ENCODE measurements around the gene MRPS11.
"Not testable (repeated sequence)": the region's sequence is repeated elsewhere in the genome, so short reads cannot be mapped to it uniquely, and the experiment has no call there.

Gene MRPS11

DNA sequence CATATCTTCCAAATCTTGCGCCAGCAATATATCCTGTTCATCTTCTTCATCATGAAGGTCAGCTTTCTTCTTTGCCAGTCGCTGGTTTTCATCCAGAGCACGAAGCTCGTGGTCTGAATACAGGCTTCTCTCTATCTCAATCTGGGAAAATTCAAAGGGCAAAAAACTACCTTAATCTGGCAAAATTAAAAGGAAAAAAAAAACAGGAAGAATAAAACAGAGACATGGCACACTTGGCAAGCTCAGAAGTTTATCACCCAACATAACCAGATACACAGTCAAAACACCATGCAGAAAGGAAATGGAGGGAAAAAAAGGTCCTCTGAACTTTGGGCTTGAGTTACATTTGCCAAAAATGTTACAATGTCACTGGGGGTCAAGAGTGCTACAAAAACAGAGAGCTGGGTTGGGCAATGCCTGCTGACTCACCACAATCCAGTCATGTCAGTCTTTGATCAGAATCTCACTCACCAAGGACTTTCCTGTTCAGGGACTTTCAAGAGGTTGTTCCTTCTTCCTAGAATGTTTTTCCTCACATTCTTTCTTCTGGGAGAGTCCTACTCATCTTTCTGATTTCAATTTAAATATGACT lies 1.8 kb upstream of the MRPS11 start:
- peak; percentile 47 to 57 for DNase-seq (ENCODE audit: low read depth in 1 of 2, low spot score in 1 of 2)
- Histone ChIP-seq H3K27ac (replicated peaks) (no peak overlapping the region), H3K27me3 (ENCODE audit: insufficient read depth, poor library complexity, severe bottlenecking) (no peaks in the 10 kb centered on the region), H3K4me3 (replicated peaks; ENCODE audit: insufficient read depth, low read length) (peak overlapping the region; percentile 60; the same call in 1 of the 2 replicates)
- TF ChIP-seq SPI1 (IDR thresholded peaks at IDR 0.05; ENCODE audit: borderline replicate concordance, low read depth) = no peak
- no peak for TF ChIP-seq POLR2AphosphoS5 (IDR thresholded peaks at IDR 0.05; ENCODE audit: low read depth)
- TF ChIP-seq, protein P1, sequence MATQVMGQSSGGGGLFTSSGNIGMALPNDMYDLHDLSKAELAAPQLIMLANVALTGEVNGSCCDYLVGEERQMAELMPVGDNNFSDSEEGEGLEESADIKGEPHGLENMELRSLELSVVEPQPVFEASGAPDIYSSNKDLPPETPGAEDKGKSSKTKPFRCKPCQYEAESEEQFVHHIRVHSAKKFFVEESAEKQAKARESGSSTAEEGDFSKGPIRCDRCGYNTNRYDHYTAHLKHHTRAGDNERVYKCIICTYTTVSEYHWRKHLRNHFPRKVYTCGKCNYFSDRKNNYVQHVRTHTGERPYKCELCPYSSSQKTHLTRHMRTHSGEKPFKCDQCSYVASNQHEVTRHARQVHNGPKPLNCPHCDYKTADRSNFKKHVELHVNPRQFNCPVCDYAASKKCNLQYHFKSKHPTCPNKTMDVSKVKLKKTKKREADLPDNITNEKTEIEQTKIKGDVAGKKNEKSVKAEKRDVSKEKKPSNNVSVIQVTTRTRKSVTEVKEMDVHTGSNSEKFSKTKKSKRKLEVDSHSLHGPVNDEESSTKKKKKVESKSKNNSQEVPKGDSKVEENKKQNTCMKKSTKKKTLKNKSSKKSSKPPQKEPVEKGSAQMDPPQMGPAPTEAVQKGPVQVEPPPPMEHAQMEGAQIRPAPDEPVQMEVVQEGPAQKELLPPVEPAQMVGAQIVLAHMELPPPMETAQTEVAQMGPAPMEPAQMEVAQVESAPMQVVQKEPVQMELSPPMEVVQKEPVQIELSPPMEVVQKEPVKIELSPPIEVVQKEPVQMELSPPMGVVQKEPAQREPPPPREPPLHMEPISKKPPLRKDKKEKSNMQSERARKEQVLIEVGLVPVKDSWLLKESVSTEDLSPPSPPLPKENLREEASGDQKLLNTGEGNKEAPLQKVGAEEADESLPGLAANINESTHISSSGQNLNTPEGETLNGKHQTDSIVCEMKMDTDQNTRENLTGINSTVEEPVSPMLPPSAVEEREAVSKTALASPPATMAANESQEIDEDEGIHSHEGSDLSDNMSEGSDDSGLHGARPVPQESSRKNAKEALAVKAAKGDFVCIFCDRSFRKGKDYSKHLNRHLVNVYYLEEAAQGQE (IDR thresholded peaks at IDR 0.05; ENCODE audit: insufficient replicate concordance, low read depth) = no peak
- TF ChIP-seq, protein P2, sequence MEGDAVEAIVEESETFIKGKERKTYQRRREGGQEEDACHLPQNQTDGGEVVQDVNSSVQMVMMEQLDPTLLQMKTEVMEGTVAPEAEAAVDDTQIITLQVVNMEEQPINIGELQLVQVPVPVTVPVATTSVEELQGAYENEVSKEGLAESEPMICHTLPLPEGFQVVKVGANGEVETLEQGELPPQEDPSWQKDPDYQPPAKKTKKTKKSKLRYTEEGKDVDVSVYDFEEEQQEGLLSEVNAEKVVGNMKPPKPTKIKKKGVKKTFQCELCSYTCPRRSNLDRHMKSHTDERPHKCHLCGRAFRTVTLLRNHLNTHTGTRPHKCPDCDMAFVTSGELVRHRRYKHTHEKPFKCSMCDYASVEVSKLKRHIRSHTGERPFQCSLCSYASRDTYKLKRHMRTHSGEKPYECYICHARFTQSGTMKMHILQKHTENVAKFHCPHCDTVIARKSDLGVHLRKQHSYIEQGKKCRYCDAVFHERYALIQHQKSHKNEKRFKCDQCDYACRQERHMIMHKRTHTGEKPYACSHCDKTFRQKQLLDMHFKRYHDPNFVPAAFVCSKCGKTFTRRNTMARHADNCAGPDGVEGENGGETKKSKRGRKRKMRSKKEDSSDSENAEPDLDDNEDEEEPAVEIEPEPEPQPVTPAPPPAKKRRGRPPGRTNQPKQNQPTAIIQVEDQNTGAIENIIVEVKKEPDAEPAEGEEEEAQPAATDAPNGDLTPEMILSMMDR (IDR thresholded peaks at IDR 0.05; ENCODE audit: insufficient read depth, low read length) = no peak
- TF ChIP-seq GABPA (IDR thresholded peaks at IDR 0.05; ENCODE audit: low read depth) = no peak

DNA sequence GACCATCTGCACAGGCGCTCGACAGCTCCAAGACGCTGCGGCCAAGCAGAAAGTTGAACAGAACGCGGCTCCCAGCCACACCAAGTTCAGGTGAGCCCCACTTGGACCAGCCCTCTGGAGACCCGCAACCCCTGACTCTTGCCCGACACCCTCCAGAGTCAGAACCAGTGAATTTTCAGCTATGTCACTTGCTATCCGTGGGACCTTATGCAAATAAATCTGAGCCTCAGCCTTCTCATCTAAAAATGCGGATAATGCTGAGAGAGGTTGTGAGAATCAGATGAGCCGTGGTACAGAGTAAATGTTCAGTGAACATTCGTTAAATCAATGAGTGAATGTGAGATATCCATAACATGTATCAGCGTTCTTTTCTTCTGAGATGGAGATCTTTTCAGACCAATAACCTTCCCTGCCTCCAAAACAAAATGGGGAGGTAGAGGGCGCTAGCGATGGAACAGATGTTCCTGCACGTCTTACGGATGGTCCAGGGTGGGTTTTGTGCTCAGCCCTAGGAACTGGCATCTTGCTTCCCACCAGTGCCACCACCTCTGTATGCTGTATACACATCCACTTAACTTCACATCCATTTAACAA lies 524 bp downstream of the MRPS11 start:
- peak overlapping the region; percentile 100 for H3K27ac ChIP-seq (replicated peaks)
- H3K27me3 ChIP-seq (ENCODE audit: insufficient read depth, poor library complexity, severe bottlenecking) = no peaks in the 10 kb centered on the region
- TF ChIP-seq, protein P1 (IDR thresholded peaks at IDR 0.05; ENCODE audit: insufficient replicate concordance, low read depth) = no peak
- H3K4me3 ChIP-seq (replicated peaks; ENCODE audit: insufficient read depth, low read length) = peak overlapping the region; percentile 60
- peak in 1 of 2 experiments; percentile 9 for DNase-seq (ENCODE audit: low read depth in 1 of 2, low spot score in 1 of 2)

DNA sequence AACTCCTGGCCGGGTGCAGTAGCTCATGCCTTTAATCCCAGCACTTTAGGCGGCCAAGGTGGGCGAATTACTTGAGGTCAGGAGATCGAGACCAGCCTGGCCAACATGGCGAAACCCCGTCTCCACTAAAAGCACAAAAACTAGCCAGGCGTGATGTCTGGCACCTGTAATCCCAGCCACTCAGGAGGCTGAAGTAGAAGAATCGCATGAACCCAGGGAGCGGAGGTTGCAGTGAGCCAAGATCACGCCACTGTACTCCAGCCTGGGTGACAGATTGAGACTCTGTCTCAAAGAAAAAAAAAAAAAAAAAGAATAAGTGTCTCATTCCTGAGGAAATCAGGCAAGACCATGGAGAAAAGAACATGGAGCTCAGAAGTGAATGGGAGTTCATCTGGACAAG lies 1.2 kb downstream of the MRPS11 start:
- DNase-seq (ENCODE audit: low read depth in 1 of 2, low spot score in 1 of 2); H3K4me3 ChIP-seq (replicated peaks; ENCODE audit: insufficient read depth, low read length); H3K27me3 ChIP-seq (ENCODE audit: insufficient read depth, poor library complexity, severe bottlenecking); H3K27ac ChIP-seq (replicated peaks): not testable (repeated sequence)

DNA sequence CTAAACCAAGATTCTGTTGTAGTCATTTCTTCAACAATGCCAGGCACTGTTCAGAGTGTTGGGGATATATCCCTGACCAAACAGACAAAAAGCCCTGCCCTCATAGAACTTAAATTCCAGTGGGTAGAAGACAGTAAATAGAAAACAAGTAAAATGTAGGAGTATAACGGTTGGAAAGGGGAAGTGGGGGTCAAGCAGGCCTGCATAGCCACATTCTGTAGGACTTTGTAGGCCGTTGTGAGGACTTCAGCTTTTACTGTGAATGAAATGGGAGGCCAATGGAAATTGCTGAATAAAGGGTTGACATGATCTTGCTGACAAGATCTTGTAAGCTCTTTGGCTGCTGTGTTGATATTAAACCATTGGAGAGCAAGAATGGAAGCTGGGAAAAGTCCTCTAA lies 1.8 kb downstream of the MRPS11 start:
- H3K4me3 ChIP-seq (replicated peaks; ENCODE audit: insufficient read depth, low read length) = no peak overlapping the region
- H3K27me3 ChIP-seq (ENCODE audit: insufficient read depth, poor library complexity, severe bottlenecking) = no peaks in the 10 kb centered on the region
- H3K27ac ChIP-seq (replicated peaks) = peak overlapping the region; percentile 25
- DNase-seq (ENCODE audit: low read depth in 1 of 2, low spot score in 1 of 2) = peak in 1 of 2 experiments; percentile 18
- TF ChIP-seq SPI1 (IDR thresholded peaks at IDR 0.05; ENCODE audit: borderline replicate concordance, low read depth) (peak; percentile 89), GABPA (IDR thresholded peaks at IDR 0.05; ENCODE audit: low read depth) (no peak)

DNA sequence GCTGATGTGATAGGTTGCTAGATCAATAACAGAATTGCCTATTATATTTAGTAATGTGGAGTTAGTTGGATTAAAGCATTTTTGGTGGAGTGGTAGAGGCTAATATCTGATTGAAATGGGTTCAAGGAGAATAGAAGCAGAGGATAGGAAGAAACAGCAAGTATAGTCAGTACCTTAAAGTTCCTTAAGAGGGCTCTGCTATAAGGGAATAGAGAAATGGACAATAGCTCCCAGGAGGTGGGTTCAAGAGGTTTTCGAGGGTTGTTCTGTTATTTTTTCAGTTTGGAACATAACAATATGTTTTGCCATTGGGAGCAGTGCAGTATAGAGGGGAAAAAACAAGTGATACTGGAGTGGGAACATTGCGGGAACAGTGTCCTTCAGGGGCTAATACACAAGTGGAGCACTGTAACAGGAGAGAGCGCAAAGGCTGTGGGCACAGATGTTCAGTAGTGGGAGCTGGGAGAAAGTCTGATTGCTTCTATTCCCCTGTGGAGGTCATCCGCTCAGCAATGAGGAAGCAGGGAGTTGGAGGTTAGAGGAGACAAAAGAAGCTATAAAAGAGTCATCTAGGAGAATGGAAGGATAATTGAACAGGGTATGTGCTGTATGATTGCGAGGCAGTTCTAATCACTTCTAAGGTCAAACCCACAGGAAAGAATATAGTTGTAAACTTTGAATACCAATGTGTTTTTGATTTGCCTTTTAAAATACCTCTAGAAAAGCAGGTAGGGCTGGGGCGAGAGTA lies 3.3 kb downstream of the MRPS11 start:
- no peaks in the 10 kb centered on the region for H3K27me3 ChIP-seq (ENCODE audit: insufficient read depth, poor library complexity, severe bottlenecking)
- no peak for DNase-seq (ENCODE audit: low read depth in 1 of 2, low spot score in 1 of 2)
- H3K4me3 ChIP-seq (replicated peaks; ENCODE audit: insufficient read depth, low read length) = no peak overlapping the region
- TF ChIP-seq, protein P2 (IDR thresholded peaks at IDR 0.05; ENCODE audit: insufficient read depth, low read length) = no peak
- TF ChIP-seq GABPA (IDR thresholded peaks at IDR 0.05; ENCODE audit: low read depth) (no peak), POLR2AphosphoS5 (IDR thresholded peaks at IDR 0.05; ENCODE audit: low read depth) (no peak), SPI1 (IDR thresholded peaks at IDR 0.05; ENCODE audit: borderline replicate concordance, low read depth) (no peak)
- TF ChIP-seq, protein P1 (IDR thresholded peaks at IDR 0.05; ENCODE audit: insufficient replicate concordance, low read depth) = no peak
- H3K27ac ChIP-seq (replicated peaks) = no peak overlapping the region
